ENCODE data around the gene FAF2.
"Not testable (repeated sequence)": the region's sequence is repeated elsewhere in the genome, so short reads cannot be mapped to it uniquely, and the experiment has no call there.

FAF2 gene

DNA sequence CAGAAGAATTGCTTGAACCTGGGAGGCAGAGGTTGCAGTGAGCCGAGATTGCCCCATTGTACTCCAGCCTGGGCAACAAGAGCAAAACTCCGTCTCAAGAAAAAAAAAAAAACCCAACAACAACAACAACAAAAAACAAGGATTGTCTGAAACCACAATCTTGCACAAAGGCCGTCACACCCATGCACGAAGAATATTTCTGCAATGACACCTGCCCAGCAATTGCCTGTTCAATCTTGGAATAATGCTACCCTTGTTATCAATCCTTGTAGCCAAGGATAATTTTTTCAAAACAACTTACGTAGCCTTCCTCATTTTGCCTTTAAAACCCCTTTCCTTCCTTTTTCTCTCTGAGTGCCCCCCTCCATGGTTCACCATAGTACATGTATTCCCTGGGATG, 28.1 kb upstream of the FAF2 start:
- no peak for DNase-seq

DNA sequence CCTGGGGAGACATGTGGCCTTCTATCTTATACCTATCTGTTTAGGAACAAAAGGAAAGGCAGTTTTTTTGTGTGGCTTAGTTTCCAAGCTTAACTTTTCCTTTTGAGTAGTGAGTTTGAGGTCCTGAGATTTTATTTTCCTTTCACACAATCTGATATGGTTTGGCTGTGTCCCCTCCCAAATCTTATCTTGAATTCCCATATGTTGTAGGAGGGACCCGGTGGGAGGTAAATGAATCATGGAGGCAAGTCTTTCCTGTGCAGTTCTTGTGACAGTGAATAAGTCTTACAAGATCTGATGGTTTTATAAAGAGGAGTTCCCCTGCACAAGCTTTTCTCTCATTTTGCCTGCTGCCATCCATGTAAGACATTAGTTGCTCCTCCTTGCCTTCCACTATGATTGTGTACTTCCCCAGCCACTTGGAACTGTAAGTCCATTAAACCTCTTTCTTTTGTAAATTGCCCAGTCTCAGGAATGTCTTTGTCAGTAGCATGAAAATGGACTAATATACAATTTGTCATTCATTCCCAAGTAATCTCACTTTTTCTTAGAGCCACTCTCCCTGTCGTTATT, 27.1 kb upstream of the FAF2 start:
- no peak for DNase-seq

DNA sequence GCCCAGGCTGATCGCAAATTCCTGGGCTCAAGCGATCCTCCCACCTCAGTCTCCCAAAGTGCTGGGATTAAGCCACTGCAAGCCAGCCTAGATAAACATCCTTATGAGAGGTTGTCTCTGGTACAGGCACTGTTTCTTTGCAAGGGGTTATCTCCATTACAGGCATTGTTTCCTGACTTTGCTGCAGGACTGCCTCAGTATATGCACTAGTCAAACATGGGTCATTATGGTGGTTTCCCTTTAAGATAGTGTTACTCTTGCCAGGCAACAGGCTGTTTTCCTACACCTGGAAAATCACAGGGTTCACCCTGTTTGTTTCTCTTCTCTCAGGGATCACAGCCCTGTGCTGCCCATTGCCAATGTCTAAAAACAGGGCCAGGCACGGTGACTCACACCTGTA, 24.0 kb upstream of the FAF2 start:
- DNase-seq = no peak

DNA sequence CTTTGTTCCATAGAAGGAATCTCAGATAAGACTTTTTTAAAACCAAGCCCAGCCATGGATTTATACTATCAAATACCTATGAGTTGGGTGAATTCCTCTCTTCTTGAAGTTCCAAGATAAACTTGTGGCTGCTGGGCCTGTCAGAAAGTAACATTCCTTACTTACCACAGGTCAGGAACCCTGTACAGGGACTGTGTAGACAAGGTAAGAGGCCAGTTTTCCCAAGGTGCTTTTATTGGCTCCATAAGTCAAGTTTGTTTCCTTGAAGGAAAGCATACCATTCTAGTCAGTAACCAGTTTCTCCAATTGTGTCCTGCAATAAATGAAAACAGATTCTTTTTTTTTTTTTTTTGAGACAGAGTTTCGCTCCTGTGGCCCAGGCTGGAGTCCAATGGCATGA, 23.0 kb upstream of the FAF2 start:
- no peak for DNase-seq

DNA sequence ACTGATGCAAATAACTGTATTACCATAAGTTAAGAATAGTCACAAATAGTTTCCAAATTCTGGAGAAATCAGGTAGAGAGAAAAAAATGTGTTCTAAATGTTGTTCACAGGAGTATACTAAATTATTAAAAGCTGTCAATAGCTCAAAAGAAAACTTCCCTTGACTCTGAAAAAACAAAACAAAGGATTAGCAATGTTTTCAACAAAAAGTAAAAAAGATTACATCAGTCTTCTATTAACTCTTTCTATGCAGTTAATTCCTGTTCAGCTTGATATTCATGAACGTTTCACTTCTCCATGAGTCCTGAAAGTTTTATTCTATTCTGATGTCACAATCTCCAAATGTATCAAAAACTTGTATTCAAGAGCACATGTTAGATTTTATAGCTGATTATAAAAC, 22.4 kb upstream of the FAF2 start:
- DNase-seq = no peak

DNA sequence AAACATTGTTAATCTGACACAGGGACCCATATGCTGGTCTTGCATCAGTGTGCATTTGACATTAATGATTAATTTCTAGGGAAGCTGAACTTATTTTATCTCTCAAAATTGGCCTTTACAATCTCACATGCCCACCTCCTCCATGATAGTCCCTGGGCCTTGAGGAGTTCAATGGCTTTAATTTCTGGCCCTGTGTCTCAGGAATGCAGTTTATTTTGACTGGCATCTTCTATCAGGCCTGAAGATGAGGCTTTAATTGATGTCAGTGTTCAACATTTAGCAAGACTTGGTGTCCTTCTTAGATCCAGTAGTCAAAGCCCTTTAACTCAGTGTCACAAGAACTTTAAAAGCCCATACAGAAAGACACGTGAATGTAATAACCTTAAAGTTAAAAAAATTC, 21.3 kb upstream of the FAF2 start:
- DNase-seq = no peak

DNA sequence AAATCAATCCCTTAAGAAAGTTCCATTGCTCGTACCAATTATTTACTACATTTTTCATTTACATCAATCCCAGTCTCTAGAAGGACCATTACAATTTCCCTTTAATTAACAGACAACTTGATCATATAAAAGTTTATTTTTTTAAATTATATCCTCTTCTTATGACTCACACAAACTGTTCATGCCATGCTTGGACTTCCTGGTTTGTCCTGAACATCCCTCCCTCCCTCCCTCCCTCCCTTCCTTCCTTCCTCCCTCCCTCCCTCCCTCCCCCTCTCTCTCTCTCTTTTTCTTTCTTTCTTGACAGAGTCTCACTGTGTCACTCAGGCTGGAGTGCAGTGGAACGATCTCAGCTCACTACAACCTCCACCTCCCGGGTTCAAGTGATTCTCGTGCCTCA, 20.2 kb upstream of the FAF2 start:
- DNase-seq = no peak

DNA sequence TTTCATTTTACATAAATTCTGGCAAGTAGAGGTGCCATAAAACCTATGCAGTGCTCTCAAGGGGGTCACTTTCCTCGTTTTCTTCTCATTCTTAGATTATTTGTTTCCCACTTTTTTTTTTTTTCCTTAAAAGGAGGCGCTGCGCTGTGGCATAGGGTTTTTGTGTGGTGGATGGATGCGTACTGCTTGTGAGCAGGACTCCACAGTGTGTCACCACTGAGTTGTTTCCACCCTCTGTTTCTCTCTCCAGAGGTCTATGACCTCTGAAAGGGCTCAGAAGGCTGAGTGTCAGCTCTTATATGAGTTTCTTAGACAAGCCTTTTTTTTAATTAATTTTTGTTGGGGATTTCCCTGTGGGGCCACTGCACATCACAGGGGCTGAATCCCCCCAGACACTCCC, 18.2 kb upstream of the FAF2 start:
- no peak for DNase-seq

DNA sequence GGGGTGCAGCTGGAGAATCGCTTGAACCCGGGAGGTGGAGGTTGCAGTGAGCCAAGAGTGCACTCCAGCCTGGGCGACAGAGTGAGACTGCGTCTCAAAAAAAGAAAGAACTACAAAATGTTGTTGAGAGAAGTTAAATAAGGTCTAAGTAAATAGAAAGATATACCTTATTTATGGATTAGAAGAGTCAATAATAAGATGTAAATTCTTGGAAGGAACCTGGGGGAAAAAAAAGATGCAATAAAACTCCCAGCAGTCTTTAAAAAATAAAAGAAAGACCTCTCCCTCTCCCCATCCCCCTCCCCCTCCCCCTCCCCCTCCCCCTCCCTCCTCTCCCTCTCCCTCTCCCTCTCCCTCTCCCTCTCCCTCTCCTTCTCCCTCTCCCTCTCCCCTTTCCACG, 15.5 kb upstream of the FAF2 start:
- DNase-seq = no peak

DNA sequence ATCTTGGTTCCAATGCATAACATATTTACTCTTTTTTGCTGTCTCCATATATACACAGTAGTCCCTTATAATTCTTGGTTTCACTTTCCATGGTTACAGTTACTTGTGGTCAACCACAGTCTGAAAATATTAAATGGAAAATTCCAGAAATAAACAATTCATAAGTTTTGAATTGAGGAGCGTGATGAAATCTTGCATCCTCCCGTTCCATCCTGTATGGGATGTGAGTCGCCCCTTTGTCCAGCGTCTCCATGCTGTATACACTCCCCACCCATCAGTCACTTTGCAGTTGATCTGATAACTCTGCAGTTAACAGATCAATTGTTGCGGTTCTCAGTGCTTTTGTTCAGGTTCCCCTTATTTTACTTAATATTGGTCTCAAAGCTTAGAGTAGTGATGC, 11.5 kb upstream of the FAF2 start:
- no peak for DNase-seq

DNA sequence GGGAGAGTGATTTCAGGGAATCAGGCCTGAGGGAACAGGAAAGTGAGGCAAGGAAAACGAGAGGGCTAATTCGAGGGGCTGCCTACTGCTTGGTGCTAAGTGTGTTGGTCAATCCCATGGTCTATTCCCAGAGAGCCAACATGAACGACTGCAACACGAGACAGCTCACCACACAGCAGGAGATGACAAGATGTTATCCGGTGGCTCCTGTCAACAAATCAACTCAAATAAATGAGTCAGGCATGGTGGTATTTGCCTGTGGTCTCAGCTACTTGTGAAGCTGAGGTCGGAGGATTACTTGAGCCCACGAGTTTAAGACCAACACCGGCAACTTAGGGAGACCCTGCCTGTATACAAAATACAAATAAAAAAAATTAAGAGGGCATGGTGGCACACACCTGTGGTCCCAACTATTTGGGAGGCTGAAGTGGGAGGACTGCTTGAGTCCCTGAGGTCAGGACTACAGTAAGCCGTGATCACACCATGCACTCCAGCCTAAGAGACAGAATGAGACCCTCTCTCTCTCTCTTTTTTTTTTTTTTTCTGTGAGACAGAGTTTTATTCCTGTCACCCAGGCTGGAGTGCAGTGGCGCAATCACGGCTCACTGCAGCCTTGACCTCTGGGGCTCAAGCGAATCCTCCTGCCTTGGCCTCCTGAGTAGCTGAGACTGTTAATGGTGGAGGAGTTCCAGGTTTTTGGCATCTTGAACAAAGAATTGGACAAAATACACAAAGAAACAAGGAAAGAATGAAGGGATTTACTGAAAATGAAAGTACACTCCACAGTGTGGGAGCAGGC, 9.0 kb upstream of the FAF2 start:
- no peak for DNase-seq

DNA sequence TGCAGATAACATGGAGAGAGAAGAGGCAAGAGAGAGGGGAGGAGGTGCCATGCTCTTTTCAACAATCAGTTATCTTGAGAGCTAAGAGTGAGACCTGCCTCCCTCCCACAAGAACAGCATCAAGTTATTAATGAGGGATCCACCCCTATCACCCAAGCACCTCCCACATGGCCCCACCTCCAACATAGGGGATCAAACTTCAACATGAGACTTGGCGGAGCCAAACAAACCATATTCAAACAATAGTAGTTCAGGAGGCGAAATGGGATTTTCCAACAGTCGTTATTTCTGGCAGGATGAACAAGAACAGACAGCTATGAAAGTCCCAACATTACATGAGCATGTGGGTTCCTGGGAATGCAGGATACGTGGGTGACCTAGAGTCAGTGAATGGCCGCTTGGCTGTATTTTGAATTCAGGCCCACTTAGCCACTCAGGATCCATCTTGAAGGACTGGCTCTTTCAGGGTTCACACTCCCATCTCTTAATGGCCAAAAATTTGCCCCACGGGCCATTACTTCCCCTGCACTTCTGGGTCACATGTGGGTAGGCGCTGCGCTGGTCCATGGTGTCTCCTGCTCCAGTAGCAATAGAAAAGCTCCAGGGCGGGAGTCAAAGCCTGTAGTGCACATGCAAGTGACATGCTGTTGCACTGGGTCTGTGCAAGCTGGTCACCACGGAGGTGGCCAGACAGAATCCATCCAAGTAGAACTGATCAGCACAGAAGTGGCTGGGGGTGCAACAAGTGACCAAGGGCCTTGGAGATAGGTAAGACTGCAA, 7.1 kb upstream of the FAF2 start:
- DNase-seq = no peak

DNA sequence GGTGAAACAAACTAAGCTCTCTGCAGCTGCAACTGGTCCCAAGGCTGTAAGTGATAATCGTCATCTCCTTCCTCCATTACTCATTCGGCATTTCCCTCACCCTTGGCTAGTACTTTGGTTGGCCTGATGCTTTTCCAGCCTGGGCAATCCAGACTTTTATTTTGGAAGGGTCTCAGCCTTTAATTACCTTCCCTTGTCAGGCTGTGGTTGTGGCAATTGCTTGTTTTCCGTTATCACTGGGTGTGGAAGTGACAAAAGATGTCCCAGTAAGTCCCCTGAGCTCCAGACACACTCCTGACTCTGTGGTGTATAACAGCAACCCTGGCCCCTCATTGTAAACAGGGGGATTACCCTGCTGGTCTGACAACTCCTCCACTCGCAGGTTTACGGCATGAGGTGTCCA, 6.3 kb upstream of the FAF2 start:
- DNase-seq = no peak

DNA sequence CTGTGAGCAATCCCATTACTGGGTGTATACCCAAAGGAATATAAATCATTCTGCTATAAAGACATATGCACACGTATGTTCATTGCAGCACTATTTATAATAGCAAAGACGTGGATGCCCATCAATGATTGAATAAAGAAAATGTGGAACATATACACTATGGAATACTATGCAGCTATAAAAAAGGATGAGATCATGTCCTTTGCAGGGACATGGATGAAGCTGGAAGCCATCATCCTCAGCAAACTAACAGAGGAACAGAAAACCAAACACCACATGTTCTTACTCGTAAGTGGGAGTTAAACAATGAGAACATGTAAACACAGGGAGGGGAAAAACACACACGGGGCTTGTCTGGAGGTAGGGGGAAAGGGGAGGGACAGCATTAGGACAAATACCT, 5.3 kb upstream of the FAF2 start:
- not testable (repeated sequence) for DNase-seq

DNA sequence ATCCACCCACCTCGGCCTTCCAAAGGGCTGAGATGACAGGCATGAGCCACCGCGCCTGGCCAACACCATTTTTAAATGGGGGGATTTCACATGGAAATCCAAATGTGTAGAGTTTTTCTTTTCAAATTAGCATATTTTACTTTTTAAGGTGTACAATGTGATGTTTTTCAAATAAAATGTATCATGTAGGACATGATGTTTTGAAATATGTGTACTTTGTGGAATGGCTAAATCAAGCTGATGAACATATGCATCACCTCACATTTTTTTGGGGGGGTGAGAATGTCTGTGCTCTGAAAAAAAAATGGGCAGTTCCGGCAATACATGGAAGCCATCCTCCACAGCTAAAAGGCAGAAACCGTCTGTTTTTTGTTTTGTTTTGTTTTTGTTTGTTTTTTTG, 3.4 kb upstream of the FAF2 start:
- no peak for DNase-seq

DNA sequence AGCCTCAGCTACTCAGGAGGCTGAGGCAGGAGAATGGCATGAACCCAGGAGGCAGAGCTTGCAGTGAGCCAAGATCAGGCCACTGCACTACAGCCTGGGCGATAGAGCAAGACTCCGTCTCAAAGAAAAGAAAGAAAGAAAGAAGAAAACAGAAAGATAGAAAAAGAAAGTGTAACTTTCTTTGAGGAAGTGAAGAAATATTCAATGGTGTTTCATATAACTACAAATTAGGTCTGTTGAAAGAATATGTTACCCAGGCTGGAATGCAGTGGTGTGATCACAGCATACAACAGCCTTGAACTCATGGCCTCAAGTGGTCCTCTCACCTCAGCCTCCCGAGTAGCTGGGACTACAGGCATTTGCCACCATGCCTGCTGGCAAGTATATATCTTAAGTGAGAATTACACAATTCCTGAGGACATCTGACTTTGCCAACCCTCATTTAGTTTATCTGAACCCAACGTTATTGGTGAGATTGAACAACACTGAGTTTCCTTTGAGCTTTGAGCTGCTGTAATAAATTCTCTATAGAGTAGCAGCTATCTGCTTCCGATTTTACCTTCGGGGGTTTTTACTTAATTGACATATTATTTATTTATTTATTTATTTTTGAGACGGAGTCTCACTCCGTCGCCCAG, 2.0 kb upstream of the FAF2 start:
- DNase-seq = no peak

DNA sequence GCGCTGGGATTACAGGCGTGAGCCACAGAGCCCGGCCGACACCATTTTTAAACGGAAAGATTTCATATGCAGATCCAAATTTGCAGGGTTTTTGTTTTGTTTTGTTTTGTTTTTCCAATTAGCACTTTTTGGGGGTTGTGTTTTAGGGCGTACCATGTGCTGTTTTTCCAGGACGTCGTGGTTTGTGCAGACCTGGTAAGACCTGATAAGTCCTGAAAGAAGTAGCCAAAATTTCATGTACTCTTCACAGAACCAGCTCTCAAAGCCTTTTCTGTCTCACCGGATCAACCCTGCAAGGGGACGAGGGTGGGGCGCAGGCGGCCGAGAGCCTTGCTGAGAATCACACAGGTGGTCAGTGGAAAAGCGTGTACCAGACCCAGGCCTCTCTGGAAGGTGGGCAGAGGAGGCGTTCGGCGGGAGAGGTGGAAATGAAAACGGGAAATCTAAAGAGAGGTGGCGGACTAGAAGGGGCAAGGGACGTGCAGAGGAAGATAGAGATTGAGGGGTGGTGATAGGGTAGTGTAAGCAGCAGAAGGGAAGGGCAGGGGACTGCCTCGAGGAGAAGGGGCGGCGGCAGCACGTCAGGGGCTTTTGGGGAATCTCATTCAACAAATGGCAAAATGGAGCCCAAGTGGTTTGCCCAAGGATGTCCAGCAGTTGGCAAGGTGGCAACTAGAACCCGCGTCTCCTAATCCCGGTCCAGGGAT, 1.1 kb upstream of the FAF2 start:
- DNase-seq = no peak

DNA sequence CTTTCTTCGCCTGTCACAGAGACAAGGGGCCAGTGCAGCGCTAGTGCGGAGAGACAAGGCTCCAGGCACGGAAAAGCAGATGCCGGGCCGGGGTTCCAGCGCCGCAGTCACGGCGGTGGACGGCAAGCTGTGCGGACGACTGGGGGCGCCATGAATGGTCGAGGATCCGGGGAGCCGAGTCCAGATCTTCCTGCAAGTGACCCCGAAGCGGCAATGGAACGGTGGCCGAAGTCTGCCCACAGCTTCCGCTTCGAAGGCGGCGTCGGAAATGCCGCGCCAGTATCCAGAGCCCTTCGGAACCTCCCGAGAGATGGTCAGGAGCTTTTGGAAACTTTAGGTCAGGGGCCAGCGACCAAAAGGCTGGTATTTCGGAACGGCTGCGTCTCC, 601 bp upstream of the FAF2 start:
- DNase-seq = peak in 1 of 2 experiments; percentile 7

DNA sequence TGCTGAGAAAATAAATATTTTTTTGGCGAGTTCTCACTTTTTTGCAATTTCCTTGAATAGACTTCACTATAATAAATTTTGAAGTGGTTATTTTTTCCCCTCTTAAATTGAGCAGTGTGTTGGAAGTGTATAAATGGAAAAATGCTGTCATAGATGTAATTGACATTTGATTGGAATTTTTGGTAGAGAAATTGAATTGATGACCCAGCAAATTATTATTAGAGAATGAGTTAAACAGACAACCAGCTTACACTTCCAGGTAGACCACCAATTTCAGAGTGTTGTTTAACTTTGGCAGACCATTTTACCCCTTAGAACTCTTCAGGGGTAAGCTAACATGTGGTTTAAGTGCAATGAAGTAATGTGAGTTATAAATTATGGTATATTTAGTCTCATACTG, 1.9 kb downstream of the FAF2 start:
- DNase-seq = no peak

DNA sequence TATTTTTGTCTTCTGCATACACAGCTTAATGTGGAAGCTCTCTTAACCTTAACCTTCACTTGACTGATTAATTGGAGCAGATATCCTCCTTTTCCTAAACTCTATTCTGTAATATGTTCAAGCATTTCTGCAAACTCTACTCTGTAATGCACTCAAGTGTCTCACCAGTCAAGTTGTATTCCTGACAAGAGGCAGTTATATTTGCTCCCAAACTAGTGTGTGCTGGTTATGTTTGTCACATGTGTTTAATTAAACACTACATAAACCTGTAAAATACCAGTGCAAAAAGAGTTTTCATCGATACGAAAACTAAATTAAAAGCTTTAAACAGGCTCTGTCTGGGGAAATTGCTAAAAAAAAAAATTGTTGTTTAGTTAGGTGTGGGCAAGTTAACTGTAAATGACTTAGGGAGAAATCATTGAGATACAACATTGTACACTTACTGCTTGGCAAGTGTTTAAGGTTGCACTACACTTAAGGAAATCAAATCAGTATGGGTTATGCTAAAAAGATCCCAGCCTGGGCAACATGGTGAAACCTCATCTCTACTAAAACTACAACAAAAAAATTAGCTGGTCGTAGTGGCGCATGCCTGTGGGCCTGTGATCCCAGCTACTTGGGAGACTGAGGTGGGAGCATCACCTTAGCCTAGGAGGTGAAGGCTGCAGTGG, 6.7 kb downstream of the FAF2 start:
- DNase-seq = no peak

DNA sequence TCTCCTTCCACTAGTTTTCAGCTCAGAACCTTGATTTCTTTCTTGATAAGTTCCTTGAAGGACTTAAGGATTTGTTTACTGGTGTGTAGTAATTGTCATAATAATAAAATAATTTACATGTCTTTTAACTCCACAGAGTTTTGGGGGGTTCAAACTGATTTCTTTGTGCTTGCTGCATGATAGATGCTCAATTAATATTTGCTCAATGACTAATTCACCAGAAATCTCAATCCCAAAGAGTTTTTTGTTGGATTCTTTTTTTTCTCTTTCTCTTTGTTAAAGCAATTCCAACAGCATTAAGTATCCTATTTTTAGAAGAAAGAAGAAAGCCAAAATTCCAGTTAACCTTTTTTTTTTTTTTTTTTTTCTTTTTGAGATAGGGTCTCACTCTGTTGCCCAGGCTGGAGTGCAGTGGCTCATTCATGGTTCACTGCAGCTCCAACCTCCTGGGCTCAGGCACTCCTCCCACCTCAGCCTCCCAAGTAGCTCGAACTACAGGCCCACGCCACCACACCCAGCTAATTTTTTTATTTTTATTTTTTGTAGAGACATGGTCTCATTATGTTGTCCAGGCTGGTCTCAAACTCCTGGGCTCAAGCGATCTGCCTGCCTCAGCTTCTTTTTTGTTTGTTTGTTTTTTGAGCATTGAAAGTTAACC, 10.8 kb downstream of the FAF2 start:
- no peak for DNase-seq

DNA sequence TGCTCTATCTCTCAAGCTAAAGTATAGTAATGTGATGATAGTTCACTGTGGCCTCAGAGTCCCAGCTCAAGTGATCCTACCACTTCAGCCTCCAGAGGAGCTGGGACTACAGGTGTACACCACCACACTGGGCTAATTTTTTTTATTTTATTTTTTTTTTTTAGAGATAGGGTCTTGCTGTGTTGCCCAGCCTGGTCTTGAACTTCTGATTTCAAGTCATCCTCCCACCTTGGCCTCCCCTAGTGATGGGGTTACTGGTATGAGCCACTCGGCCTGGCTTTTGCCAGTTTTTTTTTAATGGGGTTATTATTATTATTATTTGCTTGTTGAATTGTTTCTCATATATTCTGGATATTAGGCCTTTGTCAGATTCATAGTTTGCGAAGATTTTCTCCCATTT, 13.2 kb downstream of the FAF2 start:
- no peak for DNase-seq
